GM19239 (cell line): ENCODE results near the gene BAZ2B.
A peak's percentile ranks its signal among the peaks of the same experiment; 100 is the strongest.
"Not testable (repeated sequence)": the region's sequence is repeated elsewhere in the genome, so short reads cannot be mapped to it uniquely, and the experiment has no call there.

ENCODE experiments used
- DNase-seq: peaks from one replicate; pipeline ENCODE4 v3.0.0; 2011; ENCODE audit warnings: low spot score; ENCODE audit not compliant: insufficient read length
- FAIRE-seq: peaks from 2 replicates; lab custom pipeline; 2011; peaks lifted over from hg19 to GRCh38; lab: Jason Lieb, UNC

BAZ2B gene

DNA sequence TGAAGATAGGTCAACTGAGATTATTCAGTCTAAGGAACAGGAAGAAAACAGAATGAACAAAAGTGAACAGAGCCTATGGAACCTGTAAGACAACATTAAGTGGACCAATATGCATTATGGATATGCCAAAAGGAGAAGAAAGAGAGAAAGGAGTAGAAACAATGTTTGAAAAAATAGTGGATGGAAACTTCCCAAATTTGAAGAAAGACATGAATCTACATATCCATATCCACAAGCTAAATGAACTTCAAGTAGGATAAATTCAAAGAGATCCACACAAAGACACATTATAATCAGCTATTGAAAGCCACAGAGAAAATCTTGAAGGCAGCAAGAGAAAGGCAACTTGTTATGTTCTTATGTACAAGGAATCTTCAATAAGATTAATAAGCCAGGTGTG is 74.2 kb downstream of the BAZ2B start:
- no peak for DNase-seq
- FAIRE-seq = no peak

DNA sequence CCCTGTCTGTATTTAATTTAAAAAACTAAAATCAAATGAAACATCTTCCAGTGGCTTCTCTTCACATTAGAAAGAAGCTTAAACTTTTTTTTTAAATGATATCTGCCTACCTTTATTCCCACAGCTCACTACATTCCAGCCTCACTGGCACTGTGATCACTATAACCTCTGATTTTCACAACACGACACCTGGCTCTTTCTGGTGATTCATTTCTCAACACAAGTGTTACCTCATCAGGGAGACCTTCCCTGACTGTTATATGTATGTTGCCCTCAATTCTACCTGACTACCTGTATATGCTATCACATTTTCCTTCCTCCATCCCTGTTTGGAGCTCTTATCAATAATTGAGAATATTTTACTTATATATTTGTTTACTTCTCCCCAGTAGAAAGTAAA is 76.6 kb downstream of the BAZ2B start:
- DNase-seq (no peak), FAIRE-seq (no peak)

DNA sequence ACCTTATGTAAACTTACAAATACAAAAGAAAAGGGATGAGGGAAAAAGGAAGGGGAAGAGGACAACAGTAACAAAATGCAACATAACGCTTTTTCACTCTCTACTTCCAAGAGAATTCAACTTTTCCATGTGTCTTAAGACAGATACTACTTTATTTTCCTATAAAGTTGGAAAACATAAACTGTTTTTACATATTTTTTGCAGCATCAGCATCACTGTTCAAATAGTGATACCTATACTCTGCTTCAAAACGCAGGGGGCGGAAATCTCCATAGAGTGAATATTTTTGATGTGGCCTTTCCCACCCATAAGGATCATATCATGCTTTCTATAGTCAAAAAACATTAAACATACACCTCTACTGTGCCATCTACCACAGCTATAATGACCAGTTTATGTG is 77.5 kb downstream of the BAZ2B start:
- FAIRE-seq (no peak), DNase-seq (no peak)

DNA sequence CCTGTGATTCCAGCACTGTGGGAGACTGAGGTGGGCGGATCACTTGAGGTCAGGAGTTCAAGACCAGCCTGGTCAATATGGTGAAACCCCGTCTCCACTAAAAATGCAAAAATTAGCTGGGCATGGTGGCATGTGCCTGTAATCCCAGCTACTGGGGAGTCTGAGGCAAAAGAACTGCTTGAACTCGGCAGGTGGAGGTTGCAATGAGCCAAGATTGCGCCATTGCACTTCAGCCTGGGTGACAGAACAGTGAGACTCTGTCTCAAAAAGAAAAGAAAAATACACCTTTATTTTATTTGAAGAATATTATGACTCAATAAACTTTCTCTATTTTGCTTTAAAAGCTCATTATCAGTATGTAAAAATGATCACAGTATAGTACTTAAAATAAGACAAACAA is 81.1 kb downstream of the BAZ2B start:
- DNase-seq, FAIRE-seq: not testable (repeated sequence)

DNA sequence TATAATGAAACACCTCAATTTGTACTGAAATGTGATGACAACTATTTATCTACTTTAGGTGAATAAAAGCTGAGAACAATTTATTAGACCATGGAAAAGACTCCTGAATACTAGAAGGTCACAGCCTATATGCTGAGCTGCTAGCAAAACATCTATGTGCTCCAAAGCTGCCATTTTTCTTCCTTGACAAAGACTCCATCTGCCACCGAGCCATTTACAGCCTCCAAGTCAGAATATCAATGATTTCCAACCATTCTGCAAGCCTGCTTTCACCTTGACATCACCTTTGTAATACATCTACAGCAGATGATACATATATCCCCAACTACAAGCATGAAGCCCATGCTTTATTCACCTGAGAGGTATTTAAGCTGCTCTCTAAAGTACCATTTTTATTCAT is 84.9 kb downstream of the BAZ2B start:
- FAIRE-seq = no peak

DNA sequence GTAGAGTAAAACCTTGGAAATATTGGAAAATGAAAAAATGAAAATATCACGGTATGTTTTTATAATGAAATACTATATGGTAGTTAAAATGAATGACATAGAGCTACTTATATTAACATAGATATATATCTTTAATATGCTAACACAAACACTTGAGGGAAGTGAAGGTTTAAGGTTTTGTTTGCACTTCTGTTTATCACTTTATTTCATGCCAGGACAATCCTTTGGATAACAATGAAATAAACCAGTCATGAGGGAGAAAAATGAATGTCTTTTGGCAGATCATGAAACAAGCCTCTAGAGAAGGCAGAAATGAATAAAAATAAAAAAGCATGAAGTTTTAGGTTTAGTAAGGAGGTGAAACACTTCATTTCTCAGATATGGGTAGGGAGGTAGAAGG is 89.9 kb downstream of the BAZ2B start:
- DNase-seq (no peak), FAIRE-seq (no peak)

More for the DNA sequence above, 84.9 kb downstream of the BAZ2B start:
- DNase-seq = no peak

DNA sequence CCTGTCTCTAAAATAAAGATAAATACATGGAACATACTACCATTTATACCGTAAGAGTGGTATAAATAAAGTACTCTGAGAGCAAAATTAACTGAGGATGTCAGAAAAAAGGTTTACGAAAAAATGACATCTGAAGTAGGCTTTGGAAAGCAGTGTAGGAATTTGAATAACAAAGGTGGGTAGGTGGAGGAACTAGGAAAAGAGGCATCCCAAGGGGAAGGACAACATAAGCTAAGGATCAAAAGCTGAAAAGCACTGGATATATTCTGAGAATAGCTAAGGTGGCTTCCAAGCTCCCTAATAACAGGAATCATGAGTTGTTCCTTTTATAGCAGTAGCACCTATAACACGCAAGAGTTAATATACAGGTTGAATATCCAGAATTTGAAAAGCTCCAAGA is 91.3 kb downstream of the BAZ2B start:
- FAIRE-seq (no peak), DNase-seq (no peak)

DNA sequence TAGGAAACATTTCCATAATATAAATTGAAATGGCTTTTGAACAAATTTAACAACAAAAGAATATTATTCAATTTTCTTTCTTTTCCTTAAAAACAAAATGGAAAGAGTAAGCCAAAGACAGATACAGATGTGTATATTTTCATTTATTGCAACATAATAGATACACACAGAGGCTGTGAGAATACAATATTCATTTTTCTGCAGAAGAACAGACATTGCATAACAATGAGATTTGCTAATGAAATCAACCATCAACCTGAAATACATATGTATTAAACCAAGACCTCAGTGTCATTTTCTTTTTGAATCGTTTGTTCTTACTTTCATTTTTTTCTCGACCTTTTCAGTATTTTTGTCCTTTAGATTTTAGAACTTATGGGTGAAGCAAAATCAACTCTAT is 95.1 kb downstream of the BAZ2B start:
- FAIRE-seq (no peak), DNase-seq (no peak)

DNA sequence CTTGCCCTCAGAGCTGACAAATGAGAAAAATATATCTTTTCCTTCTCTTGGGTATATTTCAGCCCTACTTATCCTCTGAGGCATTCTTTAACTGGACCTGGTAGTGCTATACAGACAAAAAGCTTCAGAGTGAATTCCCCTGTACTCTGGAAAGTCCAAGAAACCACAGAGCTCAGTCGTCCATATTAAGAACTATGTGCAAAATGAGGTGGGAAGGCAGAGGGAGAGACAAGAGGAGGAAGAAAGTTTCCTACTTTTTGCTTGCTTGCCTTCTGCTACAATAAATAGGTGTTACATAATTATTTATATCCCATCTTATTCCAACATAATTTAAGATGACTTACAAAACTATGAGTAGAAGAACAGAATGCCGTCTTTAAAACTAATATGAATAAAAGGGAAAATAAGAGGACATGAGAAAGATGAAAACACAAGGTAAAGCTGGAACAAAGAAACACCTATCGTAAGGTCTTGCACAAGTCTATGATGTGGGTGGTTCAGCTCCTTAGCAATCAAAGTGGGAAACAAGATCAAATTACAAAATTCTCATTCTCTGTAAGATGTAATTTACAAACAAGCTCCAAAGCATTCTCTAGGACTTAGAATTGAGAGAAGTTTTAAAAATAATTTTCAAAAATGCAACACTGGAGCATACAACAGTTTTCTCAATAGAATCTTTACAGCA is 97.9 kb downstream of the BAZ2B start:
- no peak for FAIRE-seq
- no peak for DNase-seq

DNA sequence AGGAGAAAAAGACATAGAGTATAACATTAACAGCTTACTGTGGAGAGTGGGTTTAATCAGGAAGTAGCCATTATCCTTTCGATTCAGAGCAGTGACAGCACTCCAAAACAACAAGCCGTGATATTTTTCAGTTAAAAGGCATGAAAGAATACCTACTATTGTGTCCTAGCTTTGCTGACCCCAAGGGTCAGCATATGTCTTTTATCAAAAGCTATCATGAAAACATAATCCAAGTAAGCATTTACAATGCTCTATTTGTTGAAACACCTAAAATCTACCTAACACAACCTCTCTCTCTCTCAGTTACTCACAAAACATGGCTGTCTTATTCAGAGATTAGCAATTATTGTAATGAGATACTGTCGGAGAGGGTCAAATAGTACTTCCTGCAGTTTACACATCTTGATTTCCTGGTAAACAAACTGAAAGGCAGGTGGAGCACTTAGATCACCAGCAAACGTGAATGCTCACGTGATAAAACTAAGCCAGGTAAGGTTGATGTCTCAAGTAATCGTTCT is 100.0 kb downstream of the BAZ2B start:
- peak; percentile 89 for FAIRE-seq
- DNase-seq = peak; percentile 7

DNA sequence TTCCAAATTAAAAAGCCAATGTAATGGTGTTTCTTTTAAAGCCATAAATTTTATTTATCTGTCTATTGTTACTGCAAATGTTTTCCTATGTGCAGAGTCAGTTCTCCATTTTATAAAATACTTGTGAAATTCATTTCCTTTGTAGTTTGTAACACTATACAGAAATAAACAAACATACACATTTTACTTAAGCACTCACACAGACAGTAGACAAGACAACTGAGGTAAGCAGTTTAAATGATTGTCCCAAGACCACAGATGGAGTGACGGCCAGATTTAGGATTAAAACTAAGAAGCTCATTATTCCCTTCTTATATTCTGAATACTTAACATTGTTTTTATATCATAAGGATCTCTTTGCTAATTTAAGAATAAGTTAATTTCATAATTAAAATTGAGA is 100.9 kb downstream of the BAZ2B start:
- FAIRE-seq (peak; percentile 88), DNase-seq (no peak)

DNA sequence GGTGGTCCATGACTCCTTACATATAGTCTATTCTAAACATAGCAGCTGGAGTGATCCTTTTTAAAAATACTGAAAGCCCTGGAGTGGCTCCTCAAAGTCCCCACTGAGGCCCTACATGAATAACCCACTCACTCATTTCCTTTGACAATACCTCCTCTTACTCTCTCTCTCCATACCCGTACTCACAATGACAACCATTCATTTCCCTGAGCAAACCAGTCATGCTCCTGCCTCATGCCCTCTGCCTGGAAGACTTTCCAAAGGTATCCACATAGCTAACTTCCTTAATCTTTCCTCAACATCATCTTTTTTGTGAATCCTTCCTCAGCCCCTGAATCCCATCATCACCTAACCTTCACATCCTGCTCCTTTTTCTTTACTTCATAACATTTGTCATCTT is 102.6 kb downstream of the BAZ2B start:
- FAIRE-seq (no peak), DNase-seq (no peak)

DNA sequence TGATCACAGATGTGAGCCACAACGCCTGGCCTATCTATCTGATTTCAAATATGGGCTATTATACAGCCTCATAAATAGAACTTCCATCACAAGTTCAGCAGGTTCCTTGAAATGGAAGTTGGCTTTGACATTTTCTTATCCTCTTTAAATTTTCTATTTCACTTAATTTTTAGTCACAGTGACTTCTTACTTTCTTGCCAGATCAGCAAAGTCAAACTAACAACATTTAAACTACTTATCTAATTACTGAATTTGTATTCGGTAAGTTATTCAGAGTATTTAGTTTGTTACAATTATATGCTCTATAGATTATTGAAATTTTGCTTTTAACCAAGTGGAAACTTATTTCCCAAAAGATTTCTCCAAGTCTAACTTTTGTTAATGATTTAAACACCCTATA is 108.2 kb downstream of the BAZ2B start:
- FAIRE-seq (no peak), DNase-seq (no peak)

DNA sequence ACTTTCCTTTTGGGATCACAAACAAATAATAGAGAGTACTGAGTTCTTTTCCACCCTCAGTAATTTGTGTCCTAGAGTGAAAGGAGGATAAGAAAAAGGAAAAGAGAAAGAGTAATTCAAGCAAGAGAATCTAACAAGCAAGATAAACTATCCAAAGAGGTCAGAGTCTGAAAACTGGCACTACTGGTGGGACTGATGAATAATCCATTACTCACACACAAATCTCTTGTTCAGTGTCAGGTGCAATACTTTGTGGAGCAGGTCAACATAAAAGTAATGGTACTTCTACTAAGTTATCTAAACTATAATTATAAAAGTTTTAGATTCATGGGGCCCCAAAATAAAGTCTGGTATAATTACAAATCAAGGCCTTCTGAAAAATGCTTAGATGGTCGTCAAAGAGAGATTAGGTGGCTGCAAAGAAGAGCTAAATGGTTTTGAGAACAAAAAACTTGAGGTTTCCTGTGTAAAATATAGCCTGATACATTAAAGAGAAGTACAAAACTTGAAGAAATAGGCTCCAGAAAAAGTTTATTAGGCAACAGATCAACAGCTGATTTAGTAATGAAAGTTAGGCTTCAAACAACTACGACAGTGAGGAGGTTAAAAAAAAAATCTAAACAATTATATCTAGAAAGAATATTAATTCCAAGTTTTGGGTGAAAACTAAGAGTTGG is 109.4 kb downstream of the BAZ2B start:
- FAIRE-seq (peak; percentile 14), DNase-seq (no peak)

DNA sequence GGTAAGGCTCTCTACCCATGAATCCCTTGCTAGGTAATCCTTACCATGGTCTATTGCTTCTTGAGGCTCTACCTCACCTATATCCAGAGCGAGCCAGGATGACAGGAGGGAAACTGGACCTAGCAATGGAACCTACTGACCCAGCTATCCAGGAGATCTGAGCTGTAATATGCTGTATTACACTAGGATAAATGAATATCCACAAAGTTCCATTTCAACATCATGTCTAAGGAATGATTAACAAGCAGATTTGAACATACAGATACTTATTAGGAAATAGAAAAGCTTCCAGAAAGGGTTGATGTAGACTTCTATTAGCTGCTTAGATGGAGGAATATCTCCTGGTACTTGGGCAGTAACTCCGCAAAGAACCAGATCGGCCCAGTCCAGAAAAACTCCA is 110.1 kb downstream of the BAZ2B start:
- DNase-seq (no peak), FAIRE-seq (no peak)

DNA sequence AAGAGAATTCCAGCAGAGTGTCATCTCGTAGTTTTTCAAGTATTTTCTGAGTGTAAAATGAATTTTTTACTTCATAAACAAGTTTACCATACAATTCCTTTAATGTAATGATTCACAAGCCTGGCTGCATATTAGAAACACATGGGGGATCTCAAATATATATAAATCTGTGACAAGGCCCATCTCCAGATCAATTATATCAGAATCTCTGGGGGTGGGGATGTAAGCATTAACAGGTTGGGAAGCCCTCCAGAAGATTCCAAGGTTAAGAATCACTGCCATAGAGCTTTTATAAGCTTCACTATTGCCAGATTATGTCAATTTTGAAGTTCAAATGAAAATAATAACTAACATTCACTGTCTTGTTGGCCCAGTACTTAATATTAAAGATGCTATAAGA is 111.2 kb downstream of the BAZ2B start:
- FAIRE-seq (no peak), DNase-seq (no peak)

DNA sequence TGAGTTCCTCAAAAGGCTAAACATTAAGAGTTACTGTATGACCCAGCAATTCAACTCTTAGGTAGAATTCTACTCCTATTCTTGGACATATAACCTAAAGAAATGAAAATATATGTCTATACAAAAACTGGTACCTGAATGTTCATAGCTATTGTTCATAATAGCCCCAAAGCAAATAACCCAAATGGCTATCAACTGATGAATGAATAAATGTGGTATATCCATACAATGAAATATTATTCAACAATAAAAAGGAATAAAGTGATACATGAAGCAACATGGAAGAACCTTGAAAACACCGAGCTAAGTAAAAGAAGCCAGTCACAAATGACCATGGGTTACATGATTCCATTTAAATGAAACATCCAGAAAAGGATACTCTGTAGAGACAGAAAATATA is 114.6 kb downstream of the BAZ2B start:
- DNase-seq = no peak
- no peak for FAIRE-seq

DNA sequence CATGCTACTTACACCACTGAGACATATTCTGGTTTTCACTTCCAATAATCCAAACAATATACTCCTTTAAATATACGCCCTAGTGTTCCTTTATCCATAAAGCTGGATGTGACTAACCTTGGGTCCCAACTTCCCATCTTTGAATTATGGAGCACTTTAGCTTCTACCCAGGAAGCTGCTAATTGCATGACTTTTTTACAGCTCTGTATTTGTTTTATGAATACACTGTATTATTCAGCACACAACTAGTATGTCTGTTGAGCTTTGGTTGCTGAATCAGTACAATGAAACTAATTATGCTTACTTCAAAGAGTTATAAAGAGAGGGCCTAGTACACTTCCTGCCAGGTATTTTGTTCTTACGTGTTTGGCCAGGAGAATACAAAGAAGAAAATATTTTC is 118.5 kb downstream of the BAZ2B start:
- no peak for DNase-seq
- FAIRE-seq = no peak

DNA sequence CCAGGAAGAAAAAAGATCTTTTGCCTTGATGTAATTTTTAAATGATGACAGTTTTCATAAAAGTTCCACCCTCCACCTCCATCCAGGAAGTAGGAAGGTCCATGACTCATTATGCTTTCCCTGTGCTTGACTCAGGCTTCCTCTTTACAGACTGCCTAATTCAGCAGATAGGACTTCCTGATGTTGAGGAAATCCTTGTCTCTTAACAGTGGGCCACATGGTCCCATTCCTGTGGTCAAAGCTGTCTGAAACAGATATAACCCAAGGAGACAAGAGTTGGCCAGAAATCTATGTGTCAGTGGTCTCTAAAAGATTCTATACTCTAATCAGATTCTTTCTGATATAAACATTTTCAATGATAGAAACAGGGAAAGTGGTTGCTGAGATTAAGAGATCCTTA is 119.1 kb downstream of the BAZ2B start:
- DNase-seq (no peak), FAIRE-seq (peak; percentile 33)

DNA sequence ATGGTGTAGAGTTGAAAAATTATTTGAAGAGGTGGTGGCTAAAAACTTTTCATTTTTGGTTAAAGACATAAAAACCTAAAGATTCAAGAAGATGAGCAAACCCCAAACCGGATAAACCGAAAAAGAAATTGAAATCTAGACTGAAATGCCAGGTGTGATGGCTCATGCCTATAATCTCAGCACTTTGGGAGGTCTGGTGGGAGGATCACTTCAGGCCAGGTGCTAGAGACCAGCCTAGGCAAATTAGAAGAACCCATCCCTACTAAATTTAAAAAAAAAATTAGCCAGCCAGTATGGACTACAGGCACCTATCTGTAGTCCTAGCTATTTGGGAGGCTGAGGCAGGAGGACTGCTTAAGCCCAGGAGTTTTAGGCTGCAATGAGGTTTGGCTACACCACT is 126.9 kb downstream of the BAZ2B start:
- DNase-seq (no peak), FAIRE-seq (no peak)

DNA sequence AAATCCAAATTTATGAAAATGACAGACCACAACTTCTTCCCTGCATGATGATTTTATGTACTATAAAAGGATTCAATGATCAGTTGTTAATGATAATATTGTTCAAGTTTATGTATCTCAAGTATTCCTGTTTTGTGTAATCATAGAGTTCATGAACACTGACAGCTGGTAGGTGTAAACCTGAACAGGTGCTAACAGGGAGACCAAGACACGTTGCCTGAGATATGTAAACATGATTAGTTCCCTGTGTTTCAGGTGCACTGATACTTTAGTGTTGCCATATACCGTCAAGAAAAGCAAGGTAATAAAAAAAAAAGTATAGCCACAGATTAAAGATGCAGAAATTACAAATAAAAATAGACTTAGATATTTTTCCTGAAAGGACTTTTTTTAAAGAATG is 131.8 kb downstream of the BAZ2B start:
- FAIRE-seq (no peak), DNase-seq (no peak)

DNA sequence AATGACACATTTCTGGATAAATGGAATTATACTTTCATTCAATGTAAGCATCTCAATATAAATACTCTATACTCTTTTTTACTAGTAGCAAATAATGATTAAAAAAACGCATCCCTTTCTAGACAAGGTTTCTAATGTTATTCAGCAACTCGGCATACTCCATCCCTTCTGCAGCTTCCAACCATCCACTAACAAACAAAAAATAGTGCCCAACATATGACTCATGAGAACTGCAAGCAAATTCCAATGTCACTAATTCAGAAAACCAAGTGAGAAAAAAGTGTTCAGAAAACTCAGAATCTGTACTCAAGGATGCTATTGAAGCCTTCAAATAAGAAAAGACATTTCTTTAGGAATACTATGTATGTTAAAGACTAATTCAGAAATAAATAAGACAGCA is 140.0 kb downstream of the BAZ2B start:
- FAIRE-seq = no peak

More for the DNA sequence above, 140.0 kb downstream of the BAZ2B start:
- no peak for DNase-seq
